Measurements from ENCODE around the gene EMCN. TPM values are rescaled to one million over a fixed set of nuclear protein-coding genes. Genes with fewer than 3 reads are reported as not detected.

The EMCN gene
- total and polyA plus RNA-seq, 2 experiments from 2014 or later: 0.22 to 1.0 TPM

- in situ Hi-C loops (cut with MboI): no loop called here
- Histone ChIP-seq H3K36me3 (ENCODE audit: low read depth) (no peaks in the 10 kb centered on the region), H4K20me1 (ENCODE audit: insufficient read depth) (no peaks in the 10 kb centered on the region), H3K27ac (no peak overlapping the region), H3K9me2 (ENCODE audit: insufficient read depth) (no peaks in the 10 kb centered on the region), H3K4me1 (ENCODE audit: insufficient read depth) (no peaks in the 10 kb centered on the region), H3F3A (ENCODE audit: insufficient read depth) (no peaks in the 10 kb centered on the region), H3K27me3 (replicated peaks; ENCODE audit: insufficient read depth) (no peaks in the 10 kb centered on the region), H3K9me3 (ENCODE audit: low read depth) (no peaks in the 10 kb centered on the region), H3K4me2 (ENCODE audit: unreplicated experiment) (no peak overlapping the region), H3K9ac (no peak overlapping the region), H3K4me3 (no peak overlapping the region), H3K79me2 (ENCODE audit: insufficient read depth) (no peaks in the 10 kb centered on the region), H2AFZ (no peak overlapping the region)
- TF ChIP-seq EZH2phosphoT487 (IDR thresholded peaks at IDR 0.05; ENCODE audit: insufficient read depth, low read depth): no peak
- no peak for TF ChIP-seq EZH2 (IDR thresholded peaks at IDR 0.05; ENCODE audit: insufficient read depth, poor library complexity, severe bottlenecking)
- DNase-seq: no peak
- WGBS, 2 experiments (ENCODE audit: low coverage in 1 of 2, low lambda C conversion rate in 2 of 2, missing lambda C conversion rate in 2 of 2): 80 to 89% methylated on average over 1 of the region's 1 CpG
These were observed 37.9 kb downstream of the EMCN start for GRCh38 chr4:100479971-100480370.

- Histone ChIP-seq H3K9me3 (ENCODE audit: low read depth) (no peaks in the 10 kb centered on the region), H3F3A (ENCODE audit: insufficient read depth) (no peaks in the 10 kb centered on the region), H3K4me3 (no peak overlapping the region), H3K27ac (no peak overlapping the region), H3K9me2 (ENCODE audit: insufficient read depth) (no peaks in the 10 kb centered on the region; the same call in 1 of the 2 replicates), H3K9ac (no peak overlapping the region), H2AFZ (no peak overlapping the region), H3K4me2 (ENCODE audit: unreplicated experiment) (no peak overlapping the region), H3K4me1 (ENCODE audit: insufficient read depth) (no peaks in the 10 kb centered on the region), H3K79me2 (ENCODE audit: insufficient read depth) (no peaks in the 10 kb centered on the region), H4K20me1 (ENCODE audit: insufficient read depth) (no peaks in the 10 kb centered on the region), H3K36me3 (ENCODE audit: low read depth) (no peaks in the 10 kb centered on the region), H3K27me3 (replicated peaks; ENCODE audit: insufficient read depth) (no peaks in the 10 kb centered on the region)
- no CpG with 5 or more reads among the region's 1 CpG for WGBS, 2 experiments (ENCODE audit: low coverage in 1 of 2, low lambda C conversion rate in 2 of 2, missing lambda C conversion rate in 2 of 2)
- no peak for TF ChIP-seq EZH2 (IDR thresholded peaks at IDR 0.05; ENCODE audit: insufficient read depth, poor library complexity, severe bottlenecking)
- TF ChIP-seq EZH2phosphoT487 (IDR thresholded peaks at IDR 0.05; ENCODE audit: insufficient read depth, low read depth): no peak
- DNase-seq: no peak
- in situ Hi-C loops (cut with MboI): no loop called here
These were observed 48.3 kb downstream of the EMCN start for GRCh38 chr4:100469555-100469954.

- H3K4me3 ChIP-seq: no peak overlapping the region
- H3K9me2 ChIP-seq (ENCODE audit: insufficient read depth): no peaks in the 10 kb centered on the region; the same call in 1 of the 2 replicates
- H3F3A ChIP-seq (ENCODE audit: insufficient read depth): no peaks in the 10 kb centered on the region
- WGBS, 2 experiments (ENCODE audit: low coverage in 1 of 2, low lambda C conversion rate in 2 of 2, missing lambda C conversion rate in 2 of 2): 86 to 87% methylated on average over 1 of the region's 1 CpG
- H3K9me3 ChIP-seq (ENCODE audit: low read depth): no peaks in the 10 kb centered on the region
- in situ Hi-C loops (cut with MboI): no loop called here
- H4K20me1 ChIP-seq (ENCODE audit: insufficient read depth): no peaks in the 10 kb centered on the region
- no peaks in the 10 kb centered on the region for H3K36me3 ChIP-seq (ENCODE audit: low read depth)
- H3K9ac ChIP-seq: no peak overlapping the region
- no peak overlapping the region for H2AFZ ChIP-seq
- no peak for DNase-seq
- H3K27me3 ChIP-seq (replicated peaks; ENCODE audit: insufficient read depth): no peaks in the 10 kb centered on the region
- H3K4me2 ChIP-seq (ENCODE audit: unreplicated experiment): no peak overlapping the region
- no peaks in the 10 kb centered on the region for H3K4me1 ChIP-seq (ENCODE audit: insufficient read depth)
- H3K79me2 ChIP-seq (ENCODE audit: insufficient read depth): no peaks in the 10 kb centered on the region
- TF ChIP-seq EZH2phosphoT487 (IDR thresholded peaks at IDR 0.05; ENCODE audit: insufficient read depth, low read depth) (no peak), EZH2 (IDR thresholded peaks at IDR 0.05; ENCODE audit: insufficient read depth, poor library complexity, severe bottlenecking) (no peak)
- no peak overlapping the region for H3K27ac ChIP-seq
These were observed 51.3 kb downstream of the EMCN start for GRCh38 chr4:100466501-100466900.

GRCh38 chr4:100461807-100462605 lies 55.8 kb downstream of the EMCN start:
- Histone ChIP-seq H3K27me3 (replicated peaks; ENCODE audit: insufficient read depth) (no peaks in the 10 kb centered on the region), H3K9ac (no peak overlapping the region), H3K27ac (no peak overlapping the region), H3K4me3 (no peak overlapping the region), H3K79me2 (ENCODE audit: insufficient read depth) (no peaks in the 10 kb centered on the region), H3F3A (ENCODE audit: insufficient read depth) (no peaks in the 10 kb centered on the region), H3K9me2 (ENCODE audit: insufficient read depth) (no peaks in the 10 kb centered on the region; the same call in 1 of the 2 replicates), H3K36me3 (ENCODE audit: low read depth) (no peaks in the 10 kb centered on the region), H2AFZ (no peak overlapping the region), H3K9me3 (ENCODE audit: low read depth) (no peaks in the 10 kb centered on the region), H3K4me1 (ENCODE audit: insufficient read depth) (no peaks in the 10 kb centered on the region), H3K4me2 (ENCODE audit: unreplicated experiment) (no peak overlapping the region), H4K20me1 (ENCODE audit: insufficient read depth) (no peaks in the 10 kb centered on the region)
- DNase-seq: peak; percentile 10
- TF ChIP-seq EZH2phosphoT487 (IDR thresholded peaks at IDR 0.05; ENCODE audit: insufficient read depth, low read depth): no peak
- TF ChIP-seq EZH2 (IDR thresholded peaks at IDR 0.05; ENCODE audit: insufficient read depth, poor library complexity, severe bottlenecking): no peak
- 87 to 90% methylated on average over 5 of the region's 5 CpGs for WGBS, 2 experiments (ENCODE audit: low coverage in 1 of 2, low lambda C conversion rate in 2 of 2, missing lambda C conversion rate in 2 of 2)
- in situ Hi-C loops (cut with MboI): no loop called here

Measured in GM23248 (cell line).